Measurements from ENCODE around the gene KLF16. TPM values are rescaled to one million over a fixed set of nuclear protein-coding genes. Genes with fewer than 3 reads are reported as not detected.

The KLF16 gene
- total RNA-seq, 1 donor from 2014 or later, result 15.3 TPM

DNA sequence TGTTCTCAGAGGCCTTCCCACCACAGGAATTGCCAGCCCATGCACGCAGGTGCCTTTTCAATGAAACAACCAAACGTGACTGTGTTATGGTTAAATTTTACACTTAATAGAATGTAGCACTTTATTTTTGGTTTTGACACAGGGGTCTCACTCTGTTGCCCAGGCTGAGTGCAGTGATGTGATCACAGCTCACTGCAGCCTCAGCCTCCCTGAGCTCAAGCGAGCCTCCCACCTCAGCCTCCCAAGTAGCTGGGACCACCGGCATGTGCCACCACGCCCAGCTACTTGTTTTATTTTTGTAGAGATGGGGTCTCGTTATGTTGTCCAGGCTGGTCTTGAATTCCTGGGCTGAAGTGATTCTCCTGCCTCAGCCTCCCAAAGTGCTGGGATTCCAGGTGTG, 58.5 kb downstream of the KLF16 start:
- TF ChIP-seq CTCF (IDR thresholded peaks at IDR 0.05; ENCODE audit: insufficient read depth, low read length, poor library complexity, severe bottlenecking), result no peak

More for the DNA sequence above, 58.5 kb downstream of the KLF16 start:
- H3K4me3 ChIP-seq (ENCODE audit: low read depth, low read length), result no peak overlapping the region
- no peaks in the 10 kb centered on the region for H3K36me3 ChIP-seq (ENCODE audit: control insufficient read depth, insufficient read depth, low read length)
- H3K27me3 ChIP-seq (ENCODE audit: control insufficient read depth, insufficient read depth, low read length), result peaks cover 6% of the 10 kb centered on the region
- no peak for DNase-seq (ENCODE audit: low read depth)

Other genes with a start within 250 kb of the KLF16 start
- gene TCF3, start 211.0 kb downstream of the KLF16 start, total RNA-seq, result 123 and 199 TPM in 2 replicates
- gene ONECUT3, start 110.1 kb downstream of the KLF16 start, total RNA-seq, result not detected in 2 replicates
- gene ATP8B3, start 51.3 kb downstream of the KLF16 start, total RNA-seq, result 0.96 TPM in 2 replicates
- gene REXO1, start 15.1 kb downstream of the KLF16 start, total RNA-seq, result 18.8 and 32.1 TPM in 2 replicates
- gene ABHD17A, start 21.9 kb upstream of the KLF16 start, total RNA-seq, result 54.1 and 66.7 TPM in 2 replicates
- gene ADAT3, start 41.8 kb upstream of the KLF16 start, total RNA-seq, result 1.8 and 8.6 TPM in 2 replicates
- gene SCAMP4, start 41.8 kb upstream of the KLF16 start, total RNA-seq, result 167 and 178 TPM in 2 replicates
- 95.8 and 105 TPM in 2 replicates for gene CSNK1G2, start 77.6 kb upstream of the KLF16 start, total RNA-seq
- 51.3 and 66.1 TPM in 2 replicates for gene BTBD2, start 152.1 kb upstream of the KLF16 start, total RNA-seq
- gene MKNK2, start 187.7 kb upstream of the KLF16 start, total RNA-seq, result 253 and 315 TPM in 2 replicates
- gene MOB3A, start 232.7 kb upstream of the KLF16 start, total RNA-seq, result 40.3 and 62.0 TPM in 2 replicates
- gene IZUMO4, start 233.3 kb upstream of the KLF16 start, total RNA-seq, result 1.6 and 3.8 TPM in 2 replicates

All from kidney epithelial cell (primary cell).